Measurements from ENCODE around the gene ACOT11.

- TF ChIP-seq POLR2A (IDR thresholded peaks at IDR 0.05; ENCODE audit: low read length) (no peak), GATA1 (IDR thresholded peaks at IDR 0.05; ENCODE audit: low read depth, low read length) (no peak)
These were observed 53.7 kb downstream of the ACOT11 start for GRCh38 chr1:54601730-54602129.
